Measurements from ENCODE around the gene NPAS3.

The NPAS3 gene

DNA sequence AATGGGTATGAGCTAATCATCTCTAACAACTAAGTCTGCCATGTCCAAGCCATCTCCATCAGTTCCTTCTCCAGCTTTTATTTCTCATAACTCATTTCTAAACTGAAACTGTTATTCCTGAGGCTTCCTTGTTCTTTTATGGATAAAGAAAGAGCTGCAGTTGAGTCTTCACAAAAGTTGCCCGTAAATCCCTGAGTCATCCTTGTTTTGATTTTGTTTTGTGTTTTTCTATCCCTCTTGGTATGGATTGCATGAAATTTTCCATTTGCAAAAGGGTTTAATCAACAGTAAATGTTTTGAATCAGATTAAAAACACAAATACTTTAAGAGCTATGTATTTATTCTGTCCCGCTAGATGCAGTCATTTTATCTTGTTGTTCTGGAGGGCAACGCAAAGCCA, 721.6 kb downstream of the NPAS3 start:
- Histone ChIP-seq H3K27ac (no peak overlapping the region), H4K20me1 (ENCODE audit: insufficient read depth) (no peaks in the 10 kb centered on the region), H3K79me2 (ENCODE audit: insufficient read depth, low read depth) (no peaks in the 10 kb centered on the region)

DNA sequence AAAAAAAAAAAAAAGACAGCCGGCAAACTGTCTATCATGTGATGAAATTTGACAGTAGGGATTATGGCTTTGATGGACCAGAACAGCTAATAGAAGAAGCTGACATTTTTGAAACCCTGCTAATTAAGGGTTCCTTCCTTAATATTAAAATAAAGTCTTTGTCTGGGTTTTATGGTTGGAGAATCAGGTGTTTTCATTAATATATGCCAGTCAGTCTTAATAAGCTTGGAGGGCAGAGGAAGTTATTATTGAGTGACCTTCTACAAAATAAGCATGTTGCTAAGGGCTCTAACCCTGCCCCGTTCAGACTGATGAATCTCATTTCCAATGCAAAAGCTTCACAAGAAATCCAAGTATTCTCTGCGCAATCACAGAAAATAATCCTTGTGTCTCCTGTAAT, 722.4 kb downstream of the NPAS3 start:
- Histone ChIP-seq H3K36me3 (ENCODE audit: insufficient read depth) (no peaks in the 10 kb centered on the region), H3K4me1 (ENCODE audit: low read depth, poor library complexity, severe bottlenecking) (no peaks in the 10 kb centered on the region), H3K27ac (no peak overlapping the region), H2AFZ (ENCODE audit: low read depth) (no peak overlapping the region), H3K4me3 (IDR thresholded peaks at IDR 0.05; ENCODE audit: insufficient read depth, low read depth, low read length) (no peak overlapping the region), H3K4me2 (no peak overlapping the region), H3K79me2 (ENCODE audit: insufficient read depth, low read depth) (no peaks in the 10 kb centered on the region), H3K27me3 (ENCODE audit: insufficient read depth, low read depth) (no peaks in the 10 kb centered on the region), H3K9ac (no peak overlapping the region), H4K20me1 (ENCODE audit: insufficient read depth) (no peaks in the 10 kb centered on the region)
- TF ChIP-seq, protein P1, sequence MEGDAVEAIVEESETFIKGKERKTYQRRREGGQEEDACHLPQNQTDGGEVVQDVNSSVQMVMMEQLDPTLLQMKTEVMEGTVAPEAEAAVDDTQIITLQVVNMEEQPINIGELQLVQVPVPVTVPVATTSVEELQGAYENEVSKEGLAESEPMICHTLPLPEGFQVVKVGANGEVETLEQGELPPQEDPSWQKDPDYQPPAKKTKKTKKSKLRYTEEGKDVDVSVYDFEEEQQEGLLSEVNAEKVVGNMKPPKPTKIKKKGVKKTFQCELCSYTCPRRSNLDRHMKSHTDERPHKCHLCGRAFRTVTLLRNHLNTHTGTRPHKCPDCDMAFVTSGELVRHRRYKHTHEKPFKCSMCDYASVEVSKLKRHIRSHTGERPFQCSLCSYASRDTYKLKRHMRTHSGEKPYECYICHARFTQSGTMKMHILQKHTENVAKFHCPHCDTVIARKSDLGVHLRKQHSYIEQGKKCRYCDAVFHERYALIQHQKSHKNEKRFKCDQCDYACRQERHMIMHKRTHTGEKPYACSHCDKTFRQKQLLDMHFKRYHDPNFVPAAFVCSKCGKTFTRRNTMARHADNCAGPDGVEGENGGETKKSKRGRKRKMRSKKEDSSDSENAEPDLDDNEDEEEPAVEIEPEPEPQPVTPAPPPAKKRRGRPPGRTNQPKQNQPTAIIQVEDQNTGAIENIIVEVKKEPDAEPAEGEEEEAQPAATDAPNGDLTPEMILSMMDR (conservative IDR thresholded peaks at IDR 0.05; ENCODE audit: low read depth, low read length), result no peak

More for the DNA sequence above, 721.6 kb downstream of the NPAS3 start:
- H3K27me3 ChIP-seq (ENCODE audit: insufficient read depth, low read depth), result no peaks in the 10 kb centered on the region
- H3K4me2 ChIP-seq, result no peak overlapping the region
- H3K36me3 ChIP-seq (ENCODE audit: insufficient read depth), result no peaks in the 10 kb centered on the region
- TF ChIP-seq, protein P1 (conservative IDR thresholded peaks at IDR 0.05; ENCODE audit: low read depth, low read length), result no peak
- no peaks in the 10 kb centered on the region for H3K4me1 ChIP-seq (ENCODE audit: low read depth, poor library complexity, severe bottlenecking)
- no peak overlapping the region for H3K4me3 ChIP-seq (IDR thresholded peaks at IDR 0.05; ENCODE audit: insufficient read depth, low read depth, low read length)
- no peak overlapping the region for H3K9ac ChIP-seq
- H2AFZ ChIP-seq (ENCODE audit: low read depth), result no peak overlapping the region

DNA sequence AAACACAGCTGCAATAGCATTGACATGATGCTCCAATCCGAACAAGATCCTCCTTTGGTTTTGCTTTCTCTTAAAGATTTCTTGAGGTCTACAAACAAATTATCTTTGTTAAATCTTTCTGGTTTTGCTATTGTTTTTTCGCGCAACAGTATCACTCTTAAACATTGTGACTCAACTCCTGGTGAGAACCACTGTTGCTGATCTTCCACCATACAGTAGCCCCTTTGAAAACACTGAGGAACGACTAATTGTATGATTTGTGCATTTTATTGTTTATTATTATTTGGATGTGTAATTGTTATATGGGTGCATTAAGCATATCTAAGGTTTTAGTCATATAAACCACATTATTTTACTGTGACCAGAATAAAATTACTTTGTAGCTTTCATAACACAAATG, 729.4 kb downstream of the NPAS3 start:
- TF ChIP-seq, protein P1 (conservative IDR thresholded peaks at IDR 0.05; ENCODE audit: low read depth, low read length), result no peak
- no peak overlapping the region for H2AFZ ChIP-seq (ENCODE audit: low read depth)
- no peak overlapping the region for H3K4me3 ChIP-seq (IDR thresholded peaks at IDR 0.05; ENCODE audit: insufficient read depth, low read depth, low read length)
- no peaks in the 10 kb centered on the region for H3K4me1 ChIP-seq (ENCODE audit: low read depth, poor library complexity, severe bottlenecking)
- H3K9ac ChIP-seq, result no peak overlapping the region
- H3K79me2 ChIP-seq (ENCODE audit: insufficient read depth, low read depth), result no peaks in the 10 kb centered on the region
- H3K4me2 ChIP-seq, result no peak overlapping the region
- no peaks in the 10 kb centered on the region for H3K27me3 ChIP-seq (ENCODE audit: insufficient read depth, low read depth)
- H3K27ac ChIP-seq, result no peak overlapping the region
- no peaks in the 10 kb centered on the region for H3K36me3 ChIP-seq (ENCODE audit: insufficient read depth)
- no peaks in the 10 kb centered on the region for H4K20me1 ChIP-seq (ENCODE audit: insufficient read depth)

DNA sequence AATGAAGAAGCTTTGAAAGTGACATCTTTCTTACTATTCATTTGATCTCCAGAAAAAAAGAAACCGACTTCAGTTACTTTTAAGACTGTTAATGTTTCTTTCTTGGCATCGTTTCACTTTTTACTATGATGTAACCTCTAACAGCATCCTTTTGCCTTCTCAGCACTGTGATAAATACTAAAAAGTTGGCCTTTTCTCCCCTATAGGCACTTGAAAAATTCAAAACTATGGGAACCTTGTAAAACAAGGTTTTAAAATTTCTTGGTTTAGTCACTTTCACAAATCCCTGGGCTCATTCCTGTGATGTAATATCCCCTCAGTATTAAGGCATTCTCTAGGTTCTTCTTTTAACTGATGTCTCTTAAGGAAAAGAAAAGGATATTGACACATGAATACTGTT, 730.4 kb downstream of the NPAS3 start:
- H4K20me1 ChIP-seq (ENCODE audit: insufficient read depth), result no peaks in the 10 kb centered on the region
- H3K4me1 ChIP-seq (ENCODE audit: low read depth, poor library complexity, severe bottlenecking), result no peaks in the 10 kb centered on the region
- H2AFZ ChIP-seq (ENCODE audit: low read depth), result no peak overlapping the region
- no peak overlapping the region for H3K27ac ChIP-seq
- H3K9ac ChIP-seq, result no peak overlapping the region
- TF ChIP-seq, protein P1 (conservative IDR thresholded peaks at IDR 0.05; ENCODE audit: low read depth, low read length), result no peak
- H3K4me3 ChIP-seq (IDR thresholded peaks at IDR 0.05; ENCODE audit: insufficient read depth, low read depth, low read length), result no peak overlapping the region
- no peaks in the 10 kb centered on the region for H3K36me3 ChIP-seq (ENCODE audit: insufficient read depth)
- no peaks in the 10 kb centered on the region for H3K27me3 ChIP-seq (ENCODE audit: insufficient read depth, low read depth)
- no peak overlapping the region for H3K4me2 ChIP-seq
- no peaks in the 10 kb centered on the region for H3K79me2 ChIP-seq (ENCODE audit: insufficient read depth, low read depth)
